HG03575 (cell line): ENCODE measurements around the gene ABCC4.
A peak's percentile ranks its signal among the peaks of the same experiment; 100 is the strongest.
"Not testable (repeated sequence)": the region's sequence is repeated elsewhere in the genome, so short reads cannot be mapped to it uniquely, and the experiment has no call there.

Experiments used
- ATAC-seq: cut with Tn5 transposase; IDR thresholded peaks from one replicate; pipeline ENCODE4 v1.9.1; 2021; ENCODE audit not compliant: unreplicated experiment, insufficient number of reproducible peaks, low FRiP score; ENCODE audit errors: extremely low read depth

Gene ABCC4

DNA sequence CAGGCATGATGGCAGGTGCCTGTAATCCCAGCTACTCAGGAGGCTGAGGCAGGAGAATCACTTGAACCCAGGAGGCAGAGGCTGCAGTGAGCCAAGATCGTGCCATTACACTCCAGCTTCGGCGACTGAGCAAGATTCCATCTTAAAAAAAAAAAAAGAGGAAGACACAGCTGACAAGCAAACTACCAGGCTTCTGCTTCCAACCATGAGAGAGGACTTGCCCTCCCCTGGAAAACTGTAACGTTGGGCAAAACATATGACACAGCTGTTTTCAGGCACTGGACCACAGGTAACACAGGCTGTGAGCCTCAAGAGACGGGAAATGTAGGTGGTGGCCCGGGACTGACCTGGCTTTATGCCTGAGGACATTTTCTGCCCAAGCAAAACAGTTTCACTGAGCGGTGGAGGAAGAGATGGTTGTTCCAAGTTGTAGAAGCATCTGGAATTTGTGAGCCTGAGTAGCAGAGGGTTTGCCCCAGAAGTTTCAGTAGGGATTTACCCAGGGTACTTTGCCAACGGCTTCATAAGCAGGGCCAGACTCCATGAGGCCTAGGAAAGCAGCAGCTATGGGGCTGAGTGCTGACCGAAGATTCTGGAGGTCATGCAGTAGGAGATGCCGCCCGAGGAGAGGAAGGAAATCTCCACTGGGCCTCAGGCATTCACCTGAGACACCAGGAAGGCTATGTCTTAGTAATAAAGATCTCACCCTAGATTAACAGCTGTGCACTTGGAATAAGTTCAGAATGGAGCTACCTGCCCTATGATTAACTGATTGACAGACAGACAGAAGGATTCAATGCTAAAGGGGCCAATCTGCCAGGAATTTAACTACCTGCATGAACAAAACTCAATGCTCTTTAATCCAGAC lies 88.0 kb downstream of the ABCC4 start:
- ATAC-seq = no peak

DNA sequence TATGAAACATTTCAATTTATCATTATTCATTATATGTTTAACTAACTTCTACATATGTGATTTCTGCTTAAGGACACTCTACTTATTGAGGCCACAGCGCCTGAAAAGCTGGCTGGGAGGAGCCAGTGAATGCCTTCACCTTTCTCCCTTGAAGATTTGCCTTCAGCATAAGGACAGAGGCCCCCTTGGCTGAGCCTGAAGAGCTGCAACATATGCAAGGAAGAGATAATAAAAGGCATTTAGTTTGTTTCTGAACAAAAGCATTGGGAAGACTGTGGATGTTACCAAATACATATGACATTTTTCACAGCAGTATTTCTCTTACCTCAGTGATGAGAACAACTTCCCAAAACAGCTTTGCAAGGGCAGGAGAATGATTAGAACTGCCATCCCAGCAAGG lies 92.1 kb downstream of the ABCC4 start:
- no peak for ATAC-seq

DNA sequence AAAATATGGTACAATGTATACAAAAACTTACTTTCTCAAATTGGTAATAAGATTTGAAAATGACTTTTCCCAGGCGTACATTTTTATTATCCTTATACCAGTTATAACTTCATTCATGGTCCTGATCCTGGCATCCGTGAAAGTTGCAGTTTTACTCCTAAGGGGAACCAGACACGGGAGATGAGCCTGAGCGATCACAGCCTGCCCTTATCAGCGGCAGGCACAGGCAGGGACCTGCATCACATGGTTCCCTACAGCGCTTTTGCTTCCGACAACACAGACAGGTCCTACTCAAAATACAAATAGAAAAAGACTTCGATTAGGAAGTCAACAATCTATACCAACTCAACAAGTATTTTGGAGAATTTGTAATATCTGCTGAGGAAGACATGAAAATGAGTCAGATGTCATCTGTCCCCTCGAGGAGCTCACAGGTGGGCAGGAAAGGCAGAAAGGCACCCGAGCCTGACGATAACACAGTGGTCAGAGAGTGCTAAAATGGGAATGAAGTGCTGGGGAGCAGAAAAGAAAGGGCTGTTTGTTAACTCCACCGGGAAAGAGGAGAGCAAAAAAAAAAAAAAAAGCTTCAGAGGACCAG lies 93.4 kb downstream of the ABCC4 start:
- no peak for ATAC-seq

DNA sequence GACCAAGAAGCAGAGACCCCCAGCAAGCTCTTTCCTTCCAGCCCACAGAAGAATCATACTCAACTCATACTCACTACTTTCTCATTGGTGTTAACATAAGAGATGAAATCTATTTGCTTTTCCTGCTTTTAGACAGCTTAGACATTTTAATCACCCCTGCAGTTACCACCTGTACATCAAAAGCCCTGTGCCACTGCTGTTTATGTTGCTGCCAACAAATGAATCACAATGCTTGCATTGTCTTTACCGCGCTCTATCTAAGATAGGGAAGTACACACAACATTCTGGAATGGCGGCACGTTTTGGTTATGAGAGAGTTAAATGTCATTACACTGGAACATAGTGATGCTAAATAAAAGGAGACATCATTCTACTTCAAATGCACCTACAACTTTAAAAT lies 95.1 kb downstream of the ABCC4 start:
- no peak for ATAC-seq

DNA sequence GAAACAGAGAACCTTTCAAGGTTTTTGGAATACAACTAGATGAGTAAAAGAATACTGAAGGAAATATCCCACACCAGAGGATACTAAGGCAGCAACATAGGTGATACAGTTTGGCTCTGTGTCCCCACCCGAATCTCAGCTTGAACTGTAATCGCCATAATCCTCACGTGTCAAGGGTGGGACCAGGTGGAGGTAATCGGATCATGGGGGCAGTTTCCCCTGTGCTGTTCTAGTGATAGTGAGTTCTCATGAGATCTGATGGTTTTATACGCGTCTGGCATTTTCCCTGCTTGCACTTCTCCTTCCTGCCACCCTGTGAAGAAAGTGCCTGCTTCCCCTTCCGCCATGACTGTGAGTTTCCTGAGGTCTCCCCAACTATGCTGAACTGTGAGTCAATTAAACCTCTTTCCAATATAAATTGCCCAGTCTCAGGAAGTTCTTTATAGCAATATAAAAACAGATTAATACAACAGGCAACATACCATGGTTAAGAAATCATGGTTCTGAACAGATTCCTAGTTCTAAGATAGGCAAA lies 97.0 kb downstream of the ABCC4 start:
- no peak for ATAC-seq

DNA sequence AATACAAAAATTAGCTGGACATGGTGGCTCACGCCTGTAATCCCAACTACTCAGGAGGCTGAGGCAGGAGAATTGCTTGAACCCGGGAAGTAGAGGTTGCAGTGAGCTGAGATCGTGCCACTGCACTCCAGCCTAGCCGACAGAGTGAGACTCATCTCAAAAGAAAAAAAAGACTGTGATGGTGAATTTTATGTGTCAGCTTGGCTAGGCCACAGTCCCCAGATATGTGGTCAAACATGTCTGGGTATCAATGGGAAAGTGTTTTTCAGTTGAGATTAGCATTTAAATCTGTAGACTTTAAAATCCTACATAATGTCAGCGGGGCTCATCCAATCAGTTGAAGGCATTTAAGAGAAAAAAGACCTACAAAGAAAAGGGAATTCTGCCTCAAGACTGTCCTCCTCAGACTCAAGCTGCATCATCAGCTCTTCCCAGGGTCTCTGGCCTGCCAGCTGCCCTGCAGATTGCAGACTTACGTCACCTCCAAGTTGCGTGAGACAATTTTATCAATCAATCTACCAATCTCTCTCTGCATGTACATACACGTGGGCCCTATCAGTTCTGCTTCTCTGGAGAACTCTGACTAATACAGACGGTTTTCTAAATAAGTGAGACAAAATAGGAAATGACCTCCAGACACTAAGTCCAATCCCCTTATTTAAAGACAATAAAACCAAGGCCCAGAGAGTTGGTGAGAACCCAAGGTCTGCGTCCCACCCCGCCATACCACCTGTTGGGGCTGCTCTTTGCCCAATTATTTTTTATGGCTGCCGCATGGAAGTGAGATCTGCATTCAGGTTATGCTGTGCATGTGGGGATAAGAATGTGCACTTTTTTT lies 99.2 kb downstream of the ABCC4 start:
- no peak for ATAC-seq

DNA sequence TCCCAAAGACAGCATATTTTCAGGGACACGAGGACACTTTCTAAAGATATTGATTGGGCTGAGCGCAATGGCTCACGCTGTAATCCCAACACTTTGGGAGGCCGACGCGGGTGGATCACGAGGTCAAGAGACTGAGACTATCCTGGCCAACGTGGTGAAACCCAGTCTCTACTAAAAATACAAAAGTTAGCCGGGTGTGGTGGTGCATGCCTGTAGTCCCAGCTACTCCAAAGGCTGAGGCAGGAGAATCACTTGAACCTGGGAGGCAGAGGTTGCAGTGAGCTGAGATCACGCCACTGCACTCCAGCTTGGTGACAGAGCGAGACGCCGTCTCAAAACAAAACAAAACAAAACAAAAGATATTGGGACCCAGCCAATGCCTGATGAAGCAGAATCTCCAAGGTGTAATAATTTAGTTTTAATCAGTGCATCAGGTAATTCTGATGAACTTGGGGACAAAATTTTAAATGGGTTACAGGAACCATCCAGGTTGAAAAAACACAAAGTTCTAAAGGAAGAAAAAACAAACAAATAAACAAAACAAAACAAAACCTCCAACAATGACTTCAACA lies 100.8 kb downstream of the ABCC4 start:
- ATAC-seq = not testable (repeated sequence)

DNA sequence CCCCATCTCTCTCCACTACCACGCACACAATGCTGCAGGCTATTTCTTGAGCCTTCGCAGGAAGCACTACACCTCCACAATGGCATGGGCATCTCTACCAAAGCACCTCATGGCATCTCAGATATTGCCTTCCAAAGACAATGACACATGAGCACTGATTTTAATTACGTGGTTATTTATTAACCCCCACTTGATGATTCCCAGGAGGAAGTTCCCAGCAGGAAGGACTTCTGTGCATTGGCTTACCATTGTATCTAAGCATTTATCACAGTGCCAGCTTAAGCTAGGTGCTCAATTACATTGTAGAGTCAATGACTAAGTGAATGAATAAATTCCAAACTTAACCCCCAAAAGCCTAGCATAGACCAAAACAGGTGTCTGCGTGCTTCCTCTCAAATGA lies 101.4 kb downstream of the ABCC4 start:
- no peak for ATAC-seq

DNA sequence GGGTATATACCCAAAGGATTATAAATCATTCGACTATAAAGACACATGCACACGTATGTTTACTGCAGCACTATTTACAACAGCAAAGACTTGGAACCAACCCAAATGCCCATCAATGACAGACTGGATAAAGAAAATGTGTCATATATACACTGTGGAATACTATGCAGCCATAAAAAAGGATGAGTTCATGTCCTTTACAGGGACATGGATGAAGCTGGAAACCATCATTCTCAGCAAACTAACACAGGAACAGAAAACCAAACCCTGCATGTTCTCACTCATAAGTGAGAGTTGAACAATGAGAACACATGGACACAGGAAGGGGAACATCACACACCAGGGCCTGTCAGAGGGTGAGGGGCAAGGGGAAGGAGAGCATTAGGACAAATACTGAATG lies 102.6 kb downstream of the ABCC4 start:
- ATAC-seq = not testable (repeated sequence)

DNA sequence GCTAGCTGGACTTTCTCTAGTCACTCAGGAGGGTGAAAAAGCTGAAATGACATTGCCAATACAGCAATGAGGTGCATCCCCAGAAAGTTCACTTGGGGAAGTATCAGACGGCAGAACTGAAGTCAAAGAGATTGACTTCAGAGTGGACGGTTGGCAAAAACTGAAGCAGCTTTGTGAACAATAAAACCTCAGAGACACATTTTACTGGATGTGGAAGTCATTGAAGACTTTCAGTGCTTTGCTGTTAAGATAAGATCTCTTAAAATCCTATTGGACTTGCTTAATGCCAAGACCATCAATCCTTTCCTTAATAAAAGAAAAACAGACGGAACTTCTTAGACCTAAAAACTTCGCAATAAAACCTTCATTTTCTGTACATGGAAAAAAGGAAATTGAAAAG lies 103.7 kb downstream of the ABCC4 start:
- no peak for ATAC-seq

DNA sequence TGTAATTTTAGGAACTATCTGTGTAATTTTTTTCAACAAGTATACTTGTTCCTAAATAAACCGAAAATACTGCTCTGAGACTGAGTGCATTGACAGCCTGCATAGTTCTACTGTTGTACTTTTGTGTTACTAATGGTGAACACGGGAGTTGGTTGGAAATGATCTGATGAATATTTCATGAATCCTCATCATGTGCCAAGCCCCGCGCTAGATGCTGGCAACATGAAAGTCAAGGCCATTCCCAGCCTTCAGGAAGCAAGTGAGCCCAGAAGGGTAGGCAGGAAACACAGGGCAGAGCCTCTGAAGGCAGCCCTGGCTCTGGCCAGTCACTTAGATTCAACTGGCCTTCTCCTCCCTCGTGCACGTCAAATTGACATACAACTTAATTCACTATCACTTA lies 106.1 kb downstream of the ABCC4 start:
- no peak for ATAC-seq

DNA sequence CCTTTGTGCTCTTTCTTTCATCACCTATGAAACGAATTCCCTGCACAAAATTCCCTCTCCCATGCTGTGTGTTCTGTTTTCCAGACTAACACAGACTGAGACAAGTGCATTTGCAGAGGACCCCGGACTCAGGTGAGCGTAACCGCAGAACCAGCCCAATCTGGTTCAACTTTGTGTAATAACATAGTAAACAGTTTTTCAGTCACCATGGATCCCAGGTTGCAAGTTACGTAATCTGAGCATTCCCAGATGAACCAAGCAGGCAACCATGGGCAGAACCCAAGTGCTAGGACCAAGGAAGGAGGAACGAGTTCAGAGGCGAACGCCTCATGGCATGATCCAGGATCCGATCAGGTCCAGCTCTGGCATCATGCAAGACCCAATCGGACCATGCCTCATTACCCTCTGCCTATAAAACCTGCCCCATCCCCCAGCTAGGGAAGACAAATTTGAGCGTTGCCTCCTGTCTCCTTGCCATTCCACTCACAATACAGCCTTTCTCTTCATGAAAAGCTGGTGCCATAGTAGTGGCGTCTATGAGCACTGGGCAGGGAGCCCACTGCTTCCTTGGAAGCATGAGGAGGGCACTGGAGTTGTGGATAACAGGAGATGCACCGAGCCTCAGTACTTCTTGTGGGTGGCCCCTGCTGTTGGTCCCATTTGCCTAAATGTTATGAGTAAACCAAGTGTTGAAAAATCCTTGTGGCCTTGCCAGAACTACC lies 107.6 kb downstream of the ABCC4 start:
- no peak for ATAC-seq

DNA sequence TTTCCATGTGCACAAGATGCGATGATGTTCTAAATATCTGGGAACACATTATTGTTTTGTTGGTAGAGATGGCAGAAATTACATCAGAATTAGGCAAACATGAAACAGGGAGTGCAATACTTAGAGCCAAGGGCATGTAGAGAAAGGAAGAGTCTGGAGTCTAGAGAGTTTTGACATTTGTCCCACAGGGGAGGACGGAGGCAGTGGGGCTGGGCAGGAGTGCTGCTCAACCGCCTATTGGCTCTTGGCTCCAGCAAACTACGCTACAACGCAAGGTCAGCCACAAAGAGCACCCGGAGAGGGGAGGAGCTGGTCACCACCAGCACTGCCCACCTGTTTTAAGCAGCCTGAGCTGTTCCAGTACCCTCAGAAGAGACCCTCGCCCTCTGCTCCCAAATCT lies 108.3 kb downstream of the ABCC4 start:
- ATAC-seq = no peak

DNA sequence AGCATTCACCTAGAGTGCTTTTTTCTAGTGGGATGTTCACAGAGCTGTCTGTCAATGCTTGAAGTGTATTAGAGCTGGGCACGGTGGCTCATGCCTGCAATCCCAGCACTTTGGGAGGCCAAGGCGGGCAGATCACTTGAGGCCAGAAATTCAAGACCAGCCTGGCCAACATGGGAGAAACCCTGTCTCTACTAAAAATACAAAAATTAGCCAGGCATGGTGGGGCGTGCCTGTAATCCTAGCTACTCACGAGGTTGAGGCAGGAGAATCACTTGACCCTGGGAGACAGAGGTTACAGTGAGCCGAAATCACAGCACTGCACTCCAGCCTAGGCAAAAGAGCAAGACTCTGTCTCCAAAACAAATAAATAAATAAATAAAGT lies 108.7 kb downstream of the ABCC4 start:
- ATAC-seq = not testable (repeated sequence)

DNA sequence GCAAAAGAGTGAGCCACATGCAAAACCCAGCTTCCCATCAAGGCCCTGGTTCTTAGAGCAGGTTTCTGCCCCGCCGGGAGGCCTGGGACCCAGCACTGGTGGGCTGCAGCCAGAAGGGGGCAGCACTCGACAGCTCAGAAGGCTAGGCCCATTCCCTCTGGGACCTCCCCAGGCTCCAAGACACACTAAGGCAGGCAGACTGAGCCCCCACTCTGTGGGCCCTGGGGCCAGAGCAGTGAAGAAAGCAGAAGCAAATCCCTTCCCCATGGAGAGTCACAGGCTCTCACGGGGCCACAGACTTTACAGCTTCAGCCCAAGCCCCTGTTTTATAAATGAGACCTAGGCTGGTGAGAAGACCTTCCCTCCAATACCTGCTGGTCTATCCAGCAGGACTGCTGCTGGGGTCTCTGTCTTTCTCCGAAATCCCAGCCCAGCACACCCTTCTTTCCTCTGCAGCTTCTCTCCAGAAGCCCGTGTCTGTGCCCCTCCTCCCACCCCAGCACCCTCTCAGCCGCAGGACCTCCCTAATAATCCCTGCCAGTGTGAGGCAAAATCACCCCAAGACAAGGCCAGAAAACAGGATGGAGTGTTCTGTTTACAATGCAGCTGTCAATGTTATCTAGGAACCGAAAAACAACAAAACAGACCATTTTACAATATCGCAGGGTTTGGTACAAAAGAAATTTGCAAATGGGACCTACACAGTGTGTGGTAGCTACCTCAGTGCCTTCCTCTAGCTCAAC lies 109.3 kb downstream of the ABCC4 start:
- peak; percentile 47 for ATAC-seq

DNA sequence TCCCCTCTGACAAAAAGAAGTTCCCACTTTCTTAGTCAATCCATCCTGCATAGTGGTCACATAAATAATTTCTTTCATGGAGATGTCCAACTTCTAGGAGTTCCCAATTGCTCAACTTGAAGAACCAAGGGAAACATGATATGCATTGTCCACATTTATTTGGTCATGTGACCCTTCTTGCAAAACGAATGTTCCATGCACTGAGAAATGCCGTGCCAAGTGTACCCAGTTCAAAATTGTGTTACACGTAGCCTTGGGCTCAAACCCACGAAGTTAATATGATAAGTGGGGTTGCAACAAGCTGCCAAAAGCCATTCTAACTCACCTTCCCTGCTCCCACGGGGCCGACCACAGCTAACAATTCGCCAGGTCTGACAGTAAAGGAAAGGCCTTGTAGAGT lies 113.1 kb downstream of the ABCC4 start:
- no peak for ATAC-seq

DNA sequence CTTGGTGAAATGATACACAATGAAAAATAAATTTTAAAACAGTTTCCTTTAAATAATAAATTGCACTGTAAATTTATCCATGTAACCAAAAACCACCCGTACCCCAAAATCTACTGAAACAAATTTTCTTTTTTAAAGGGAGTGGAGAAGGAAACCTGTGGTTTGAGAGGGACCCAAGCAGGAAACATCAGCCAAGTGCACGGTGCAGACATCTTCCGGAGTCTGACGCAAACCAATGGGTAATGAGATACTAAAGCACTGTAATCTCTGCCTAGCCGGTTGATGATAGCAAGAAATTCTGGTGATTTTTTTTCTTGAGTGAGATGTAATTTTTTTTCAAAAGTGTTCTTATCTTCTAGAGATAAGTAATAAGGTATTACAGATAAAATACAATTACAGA lies 115.4 kb downstream of the ABCC4 start:
- peak; percentile 32 for ATAC-seq

DNA sequence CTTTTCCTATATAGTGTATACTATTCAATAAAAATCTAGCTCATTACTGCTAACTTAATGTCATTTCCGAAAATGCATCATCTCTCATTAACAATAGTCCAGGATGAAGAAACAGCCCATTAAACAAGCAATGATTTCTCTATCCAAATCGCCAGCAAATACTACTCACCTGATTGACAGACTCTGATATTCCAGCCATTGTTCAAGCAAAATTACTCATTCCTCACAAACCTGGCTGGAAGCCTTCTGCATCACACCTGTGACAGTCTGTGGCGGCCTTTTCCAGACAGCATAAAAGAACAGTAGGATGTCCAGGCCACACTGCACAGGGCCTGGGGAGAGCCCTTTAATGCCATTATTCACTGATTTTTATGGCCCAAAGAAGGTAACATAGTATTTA lies 115.9 kb downstream of the ABCC4 start:
- no peak for ATAC-seq
